Ovary (tissue), 3 donors: ENCODE data around the gene CLMN.

Experiments used
- CTCF ChIP-seq, 3 donors: fragments of 450-650 bp in 2 of 3; fragments of 200-600 bp in 1 of 3; IDR thresholded peaks; one replicate each; pipeline versions ENCODE4 v1.5.1 to v1.8.0; 2016 to 2022; ENCODE audit warnings: antibody characterized with exemption in 3 of 3, mild to moderate bottlenecking in 1 of 3
- POLR2A ChIP-seq: fragments of 450-650 bp; IDR thresholded peaks from one replicate; pipeline ENCODE4 v1.6.1; 2017; ENCODE audit warnings: antibody characterized with exemption, mild to moderate bottlenecking, moderate library complexity
- donor health status: DM: no; HTN: no; CAD: no.

GRCh38 chr14:95262511-95262891, 57.2 kb downstream of the CLMN start:
- no peak for TF ChIP-seq POLR2A
- no peak for TF ChIP-seq CTCF (IDR thresholded peaks at IDR 0.05)
